Measurements from ENCODE around the gene YIF1B. TPM values are rescaled to one million over a fixed set of nuclear protein-coding genes. Genes with fewer than 3 reads are reported as not detected.

YIF1B gene
- total RNA-seq, 2 experiments from 2014 or later, result 15.9 to 17.1 TPM

DNA sequence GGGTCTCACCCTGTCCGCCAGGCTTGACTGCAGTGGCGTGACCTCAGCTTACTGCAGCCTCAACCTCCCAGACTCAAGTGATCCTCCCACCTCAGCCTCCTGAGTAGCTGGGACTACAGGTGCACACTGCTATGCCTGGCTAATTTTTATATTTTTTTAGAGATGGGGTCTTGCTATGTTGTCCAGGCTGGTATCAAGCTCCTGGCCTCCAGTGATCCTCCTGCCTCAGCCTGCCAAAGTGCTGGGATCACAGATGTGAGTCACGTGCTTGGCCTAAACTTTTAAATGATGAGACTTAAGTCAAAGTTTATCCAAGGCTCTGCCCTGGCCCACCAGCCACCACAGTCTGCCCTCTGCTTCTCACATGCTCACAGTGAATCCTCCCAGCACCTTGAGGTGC, 9.5 kb downstream of the YIF1B start:
- Mint-ChIP-seq H3K4me3 (no peak overlapping the region), H3K36me3 (ENCODE audit: low read depth) (peaks cover 33% of the 10 kb centered on the region), H3K27ac (no peak overlapping the region), H3K4me1 (ENCODE audit: low read depth) (no peaks in the 10 kb centered on the region), H3K9me3 (no peaks in the 10 kb centered on the region), H3K27me3 (no peaks in the 10 kb centered on the region)
- ChIA-PET POLR2A (no interaction called here), CTCF (no interaction called here)
- no peaks in the 10 kb centered on the region for H3K4me1 ChIP-seq (ENCODE audit: insufficient read depth, low read length)
- no peak for ATAC-seq (ENCODE audit: poor library complexity)
- no peaks in the 10 kb centered on the region for H3K27me3 ChIP-seq (ENCODE audit: control insufficient read depth in 1 of 2, insufficient read depth in 2 of 2, low read length in 2 of 2)
- H3K4me3 ChIP-seq (ENCODE audit: low read length), result no peak overlapping the region
- H3K9me3 ChIP-seq (ENCODE audit: control insufficient read depth in 1 of 2, insufficient read depth in 1 of 2, low read length in 2 of 2), result peaks cover 0 to 8% of the 10 kb centered on the region in 2 experiments
- TF ChIP-seq, protein P1, sequence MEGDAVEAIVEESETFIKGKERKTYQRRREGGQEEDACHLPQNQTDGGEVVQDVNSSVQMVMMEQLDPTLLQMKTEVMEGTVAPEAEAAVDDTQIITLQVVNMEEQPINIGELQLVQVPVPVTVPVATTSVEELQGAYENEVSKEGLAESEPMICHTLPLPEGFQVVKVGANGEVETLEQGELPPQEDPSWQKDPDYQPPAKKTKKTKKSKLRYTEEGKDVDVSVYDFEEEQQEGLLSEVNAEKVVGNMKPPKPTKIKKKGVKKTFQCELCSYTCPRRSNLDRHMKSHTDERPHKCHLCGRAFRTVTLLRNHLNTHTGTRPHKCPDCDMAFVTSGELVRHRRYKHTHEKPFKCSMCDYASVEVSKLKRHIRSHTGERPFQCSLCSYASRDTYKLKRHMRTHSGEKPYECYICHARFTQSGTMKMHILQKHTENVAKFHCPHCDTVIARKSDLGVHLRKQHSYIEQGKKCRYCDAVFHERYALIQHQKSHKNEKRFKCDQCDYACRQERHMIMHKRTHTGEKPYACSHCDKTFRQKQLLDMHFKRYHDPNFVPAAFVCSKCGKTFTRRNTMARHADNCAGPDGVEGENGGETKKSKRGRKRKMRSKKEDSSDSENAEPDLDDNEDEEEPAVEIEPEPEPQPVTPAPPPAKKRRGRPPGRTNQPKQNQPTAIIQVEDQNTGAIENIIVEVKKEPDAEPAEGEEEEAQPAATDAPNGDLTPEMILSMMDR (IDR thresholded peaks at IDR 0.05), result no peak
- DNase-seq, result no peak
- no peak overlapping the region for H3K27ac ChIP-seq (ENCODE audit: low read depth in 1 of 2, low read length in 2 of 2)
- intact Hi-C loops (cut with DNase I, micrococcal nuclease), result no loop called here
- peaks cover 20% of the 10 kb centered on the region for H3K36me3 ChIP-seq (ENCODE audit: insufficient read depth, low read length)

DNA sequence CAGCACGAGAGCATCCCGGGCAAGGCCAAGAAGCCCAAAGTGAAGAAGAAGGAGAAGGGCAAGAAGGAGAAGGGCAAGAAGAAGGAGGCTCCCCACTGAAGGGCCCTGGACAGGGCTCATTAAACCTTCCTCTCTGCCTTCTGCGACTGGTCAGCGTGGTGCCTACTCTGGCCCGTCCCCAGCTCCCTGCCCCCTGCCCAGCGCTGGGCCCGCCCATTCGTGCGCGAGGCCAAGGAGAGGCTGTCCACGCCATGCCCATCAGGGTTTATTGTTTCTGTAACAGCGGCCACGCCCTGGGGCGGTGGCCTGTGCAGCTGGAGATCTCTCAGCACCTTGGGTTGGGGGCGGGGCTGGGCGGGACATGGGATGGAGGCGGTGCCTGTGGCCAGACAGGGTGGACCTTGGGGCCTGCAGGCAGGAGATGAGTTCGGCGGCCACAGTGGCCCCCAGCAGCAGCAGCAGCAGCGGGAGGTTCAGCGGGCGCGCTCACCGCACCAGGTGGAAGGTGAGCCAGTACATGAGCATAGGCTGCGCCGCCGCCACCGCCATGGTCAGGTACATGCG, 10.8 kb downstream of the YIF1B start:
- DNase-seq (no peak), ATAC-seq (ENCODE audit: poor library complexity) (no peak)
- POLR2A ChIA-PET, result no interaction called here
- no peaks in the 10 kb centered on the region for H3K9me3 Mint-ChIP-seq
- no peaks in the 10 kb centered on the region for H3K4me1 ChIP-seq (ENCODE audit: insufficient read depth, low read length)
- no peaks in the 10 kb centered on the region for H3K27me3 Mint-ChIP-seq
- peaks cover 0 to 8% of the 10 kb centered on the region in 2 experiments for H3K9me3 ChIP-seq (ENCODE audit: control insufficient read depth in 1 of 2, insufficient read depth in 1 of 2, low read length in 2 of 2)
- TF ChIP-seq, protein P1 (IDR thresholded peaks at IDR 0.05), result no peak
- no peaks in the 10 kb centered on the region for H3K4me1 Mint-ChIP-seq (ENCODE audit: low read depth)
- no peak overlapping the region for H3K27ac Mint-ChIP-seq
- peaks cover 24% of the 10 kb centered on the region for H3K36me3 Mint-ChIP-seq (ENCODE audit: low read depth)
- H3K27ac ChIP-seq (ENCODE audit: low read depth in 1 of 2, low read length in 2 of 2), result no peak overlapping the region
- H3K27me3 ChIP-seq (ENCODE audit: control insufficient read depth in 1 of 2, insufficient read depth in 2 of 2, low read length in 2 of 2), result no peaks in the 10 kb centered on the region
- H3K4me3 ChIP-seq (ENCODE audit: low read length), result no peak overlapping the region
- no peak overlapping the region for H3K4me3 Mint-ChIP-seq
- peaks cover 20% of the 10 kb centered on the region for H3K36me3 ChIP-seq (ENCODE audit: insufficient read depth, low read length)
- intact Hi-C loops (cut with DNase I, micrococcal nuclease), result no loop called here
- CTCF ChIA-PET, result no interaction called here

DNA sequence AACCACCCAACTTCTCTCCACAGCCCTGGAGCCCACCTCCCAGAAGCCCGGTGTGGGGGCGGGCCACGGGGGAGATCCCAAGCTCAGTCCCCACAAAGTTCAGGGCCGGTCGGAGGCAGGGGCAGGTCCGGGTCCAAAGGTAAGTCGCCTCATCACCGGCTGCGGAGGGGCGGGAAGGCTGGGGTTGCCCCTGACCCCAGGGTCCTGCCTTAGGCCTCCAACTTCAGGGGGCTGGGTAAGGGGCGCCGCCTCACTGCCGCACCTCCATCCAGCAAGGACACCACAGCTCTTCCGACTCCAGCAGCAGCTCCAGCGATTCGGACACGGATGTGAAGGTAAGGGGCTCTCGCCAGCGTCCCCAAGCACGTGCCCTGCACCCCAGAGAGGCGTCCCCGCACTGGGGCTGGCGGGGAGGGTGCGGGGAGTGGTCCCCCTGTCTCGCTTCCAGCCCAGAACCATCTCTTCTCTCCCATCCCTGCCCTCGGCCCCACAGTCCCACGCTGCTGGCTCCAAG, 11.3 kb downstream of the YIF1B start:
- no peaks in the 10 kb centered on the region for H3K4me1 ChIP-seq (ENCODE audit: insufficient read depth, low read length)
- Mint-ChIP-seq H3K27me3 (no peaks in the 10 kb centered on the region), H3K27ac (no peak overlapping the region), H3K36me3 (ENCODE audit: low read depth) (peaks cover 24% of the 10 kb centered on the region), H3K4me1 (ENCODE audit: low read depth) (no peaks in the 10 kb centered on the region), H3K9me3 (no peaks in the 10 kb centered on the region), H3K4me3 (no peak overlapping the region)
- no peak overlapping the region for H3K4me3 ChIP-seq (ENCODE audit: low read length)
- TF ChIP-seq, protein P1 (IDR thresholded peaks at IDR 0.05), result no peak
- no peaks in the 10 kb centered on the region for H3K27me3 ChIP-seq (ENCODE audit: control insufficient read depth in 1 of 2, insufficient read depth in 2 of 2, low read length in 2 of 2)
- CTCF ChIA-PET, result no interaction called here
- H3K36me3 ChIP-seq (ENCODE audit: insufficient read depth, low read length), result peaks cover 20% of the 10 kb centered on the region
- no peak for ATAC-seq (ENCODE audit: poor library complexity)
- no peak overlapping the region for H3K27ac ChIP-seq (ENCODE audit: low read depth in 1 of 2, low read length in 2 of 2)
- no peak for DNase-seq
- POLR2A ChIA-PET, result no interaction called here
- peaks cover 0 to 8% of the 10 kb centered on the region in 2 experiments for H3K9me3 ChIP-seq (ENCODE audit: control insufficient read depth in 1 of 2, insufficient read depth in 1 of 2, low read length in 2 of 2)
- intact Hi-C loops (cut with DNase I, micrococcal nuclease), result no loop called here
